ENCODE data around the gene TMEM233.

Gene TMEM233

DNA sequence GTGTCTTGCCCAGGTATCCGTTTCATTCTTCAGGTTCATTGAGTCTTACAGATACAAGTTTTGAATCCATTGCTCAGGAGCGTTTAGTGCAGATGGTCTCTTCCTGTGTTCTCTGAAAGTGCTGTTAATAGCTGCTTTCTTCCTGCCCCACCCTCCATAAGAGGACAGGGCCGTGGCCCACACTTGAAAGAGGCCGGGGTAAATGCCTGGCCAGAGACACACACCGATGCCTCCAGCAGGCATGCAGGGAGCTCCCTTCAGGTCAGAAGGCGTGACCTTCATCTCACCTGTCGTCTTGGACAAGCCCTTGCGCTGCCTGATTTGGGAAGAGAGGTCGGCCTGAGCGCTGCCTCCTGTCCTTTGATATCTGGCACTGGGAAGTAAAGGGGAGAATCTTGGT, 85.9 kb downstream of the TMEM233 start:
- H3K36me3 Mint-ChIP-seq (ENCODE audit: insufficient read depth), result peaks cover 40% of the 10 kb centered on the region

DNA sequence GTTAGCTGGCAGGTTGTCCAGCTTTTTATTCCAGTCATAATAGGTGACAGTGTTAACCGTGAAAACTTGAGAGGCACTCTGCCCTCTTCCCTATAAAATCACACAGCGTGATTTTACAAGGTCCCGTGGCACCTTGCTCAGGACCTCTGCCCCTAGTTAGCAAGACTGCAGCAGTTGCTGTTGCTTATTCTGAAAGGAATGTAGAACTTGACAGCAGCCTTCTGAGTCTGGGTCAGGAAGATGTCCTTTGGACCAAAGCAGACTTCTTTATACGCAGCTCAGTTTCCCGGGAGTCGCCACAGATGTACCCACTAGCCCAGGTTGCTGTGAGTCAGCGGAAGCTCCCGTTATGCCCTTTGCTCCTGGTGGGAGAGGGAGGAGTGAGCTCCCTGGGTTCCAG, 87.5 kb downstream of the TMEM233 start:
- no peaks in the 10 kb centered on the region for H3K9me3 Mint-ChIP-seq
- no peak overlapping the region for H3K4me3 Mint-ChIP-seq
- no peaks in the 10 kb centered on the region for H3K4me1 Mint-ChIP-seq
- no peaks in the 10 kb centered on the region for H3K27me3 Mint-ChIP-seq
- no peak for ATAC-seq (replicated peaks; ENCODE audit: extremely low read depth, poor library complexity, severe bottlenecking)
- no peak for DNase-seq (ENCODE audit: low spot score in 2 of 2)
- no peak overlapping the region for H3K27ac Mint-ChIP-seq (ENCODE audit: low read depth)
- peaks cover 31% of the 10 kb centered on the region for H3K36me3 Mint-ChIP-seq (ENCODE audit: insufficient read depth)

More for the DNA sequence above, 85.9 kb downstream of the TMEM233 start:
- Mint-ChIP-seq H3K27me3 (no peaks in the 10 kb centered on the region), H3K27ac (ENCODE audit: low read depth) (no peak overlapping the region), H3K9me3 (no peaks in the 10 kb centered on the region), H3K4me1 (no peaks in the 10 kb centered on the region), H3K4me3 (no peak overlapping the region)
- ATAC-seq (replicated peaks; ENCODE audit: extremely low read depth, poor library complexity, severe bottlenecking), result no peak
- DNase-seq (ENCODE audit: low spot score in 2 of 2), result no peak

DNA sequence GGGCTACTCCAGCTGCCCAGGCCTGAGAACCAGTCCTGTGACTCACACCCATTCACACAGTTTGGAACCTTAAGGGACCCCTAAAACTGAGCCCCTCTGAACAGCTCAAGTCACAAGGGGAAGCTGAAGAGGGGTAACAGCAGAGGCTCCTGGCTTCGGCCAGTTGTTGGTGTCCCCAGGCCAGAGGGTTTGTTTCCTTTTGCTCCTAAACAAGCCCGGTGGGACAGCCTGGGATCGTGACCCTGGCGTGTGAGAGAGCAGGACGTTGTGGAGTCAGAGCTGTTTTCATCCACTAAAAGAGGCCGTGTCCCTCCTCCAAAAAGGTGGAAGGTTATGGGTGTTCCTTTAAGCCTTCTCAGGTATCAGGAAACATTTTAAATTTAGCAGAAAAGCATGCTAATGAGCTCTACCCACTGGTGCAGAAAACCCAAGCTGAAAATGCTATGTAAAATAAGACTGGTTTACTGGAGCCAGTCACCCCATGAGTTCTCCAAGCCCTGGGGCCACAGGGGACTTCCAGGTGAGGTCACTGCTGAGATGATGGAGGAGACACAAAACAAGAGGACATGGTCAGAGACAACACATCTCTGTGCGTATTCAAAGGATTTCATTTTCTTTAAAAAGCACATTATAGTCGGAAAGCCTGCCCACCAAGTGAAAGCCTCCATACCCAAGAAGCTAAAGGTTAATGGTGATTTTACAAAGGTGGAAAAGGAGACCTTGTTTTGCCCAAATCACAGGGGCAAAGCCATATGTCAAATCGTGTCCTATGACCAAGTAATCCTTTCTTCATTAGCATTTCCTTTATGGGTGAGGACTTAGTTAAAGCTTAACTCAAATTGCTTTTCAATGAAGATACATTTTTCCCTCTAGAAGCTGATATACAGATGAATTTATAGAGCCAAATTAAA, 88.4 kb downstream of the TMEM233 start:
- Mint-ChIP-seq H3K27me3 (no peaks in the 10 kb centered on the region), H3K36me3 (ENCODE audit: insufficient read depth) (peaks cover 24% of the 10 kb centered on the region), H3K9me3 (no peaks in the 10 kb centered on the region), H3K4me3 (no peak overlapping the region), H3K27ac (ENCODE audit: low read depth) (peak overlapping the region; percentile 68), H3K4me1 (no peaks in the 10 kb centered on the region)
- DNase-seq (ENCODE audit: low spot score in 2 of 2) (no peak), ATAC-seq (replicated peaks; ENCODE audit: extremely low read depth, poor library complexity, severe bottlenecking) (no peak)

DNA sequence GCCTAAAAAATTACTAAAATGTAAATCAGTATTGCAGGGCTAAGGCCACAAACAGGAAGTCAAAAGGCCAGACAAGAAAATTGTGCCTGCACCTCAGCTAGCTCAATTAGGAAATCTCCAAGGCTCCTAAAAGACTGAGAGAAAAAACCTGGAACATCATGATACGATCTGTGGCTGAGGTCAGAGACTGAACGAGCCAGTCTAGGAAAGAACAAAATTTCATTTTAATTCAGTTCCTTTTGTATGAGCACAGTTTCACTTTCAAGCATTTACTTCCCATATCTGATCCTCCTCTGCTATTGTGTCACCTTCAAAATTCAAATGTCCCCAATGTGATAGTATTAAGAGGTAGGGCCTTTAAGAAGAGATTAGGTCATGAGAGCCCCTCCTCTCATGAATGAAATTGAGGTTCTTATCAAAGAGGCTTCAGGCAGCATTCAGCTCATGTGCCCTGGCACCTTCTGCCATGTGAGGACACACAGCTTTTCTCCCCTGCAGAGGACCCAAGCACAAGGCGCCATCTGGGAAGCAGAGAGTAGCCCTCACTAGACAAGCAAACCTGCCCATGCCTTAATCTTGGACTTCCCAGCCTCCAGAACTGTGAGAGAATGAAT, 89.2 kb downstream of the TMEM233 start:
- no peak for DNase-seq (ENCODE audit: low spot score in 2 of 2)
- Mint-ChIP-seq H3K36me3 (ENCODE audit: insufficient read depth) (peaks cover 18% of the 10 kb centered on the region), H3K27me3 (no peaks in the 10 kb centered on the region)

DNA sequence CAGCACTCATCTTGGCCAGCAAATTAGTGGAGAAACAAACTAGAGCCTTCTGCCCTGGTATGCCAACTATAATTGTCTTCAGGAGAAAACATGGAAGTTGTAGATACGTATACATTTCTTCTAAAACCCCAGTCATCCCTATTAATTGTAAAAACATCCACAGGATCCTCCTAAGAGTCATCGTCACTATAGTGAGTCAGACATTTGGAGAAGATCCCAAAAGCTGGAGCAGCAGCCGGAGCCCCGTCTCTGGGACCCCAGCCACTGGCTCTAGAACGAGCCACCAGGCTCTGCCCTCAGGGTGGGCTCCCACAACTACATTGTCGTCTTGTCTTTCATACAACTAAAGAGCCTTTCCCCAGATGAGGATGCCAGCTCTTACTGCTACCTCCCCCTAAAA, 89.8 kb downstream of the TMEM233 start:
- ATAC-seq (replicated peaks; ENCODE audit: extremely low read depth, poor library complexity, severe bottlenecking) (no peak), DNase-seq (ENCODE audit: low spot score in 2 of 2) (no peak)
- no peaks in the 10 kb centered on the region for H3K4me1 Mint-ChIP-seq
- H3K27ac Mint-ChIP-seq (ENCODE audit: low read depth), result peak overlapping the region; percentile 68
- H3K4me3 Mint-ChIP-seq, result no peak overlapping the region
- H3K27me3 Mint-ChIP-seq, result no peaks in the 10 kb centered on the region
- peaks cover 12% of the 10 kb centered on the region for H3K36me3 Mint-ChIP-seq (ENCODE audit: insufficient read depth)
- H3K9me3 Mint-ChIP-seq, result no peaks in the 10 kb centered on the region

More for the DNA sequence above, 89.2 kb downstream of the TMEM233 start:
- no peak overlapping the region for H3K4me3 Mint-ChIP-seq
- peak overlapping the region; percentile 68 for H3K27ac Mint-ChIP-seq (ENCODE audit: low read depth)
- no peaks in the 10 kb centered on the region for H3K4me1 Mint-ChIP-seq
- no peak for ATAC-seq (replicated peaks; ENCODE audit: extremely low read depth, poor library complexity, severe bottlenecking)
- no peaks in the 10 kb centered on the region for H3K9me3 Mint-ChIP-seq

DNA sequence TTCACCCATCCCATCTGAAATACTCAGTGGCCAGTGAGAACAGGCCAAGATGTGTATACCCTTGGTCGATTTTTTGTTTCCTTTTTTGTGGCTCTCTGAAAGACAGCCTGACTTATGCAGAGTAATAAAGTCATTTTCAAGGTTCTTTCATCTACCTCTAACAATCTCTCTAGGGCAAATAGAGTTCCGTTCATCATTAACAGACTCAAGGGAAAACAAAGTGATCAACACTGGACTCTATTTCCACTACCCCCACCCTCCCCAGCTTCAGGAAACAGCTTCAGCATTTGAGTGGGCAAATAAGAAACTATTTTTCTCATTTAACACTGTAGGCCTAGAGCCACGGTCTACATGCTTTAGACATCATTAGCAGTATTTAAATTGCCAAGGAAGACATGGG, 90.2 kb downstream of the TMEM233 start:
- no peak overlapping the region for H3K27ac Mint-ChIP-seq (ENCODE audit: low read depth)

DNA sequence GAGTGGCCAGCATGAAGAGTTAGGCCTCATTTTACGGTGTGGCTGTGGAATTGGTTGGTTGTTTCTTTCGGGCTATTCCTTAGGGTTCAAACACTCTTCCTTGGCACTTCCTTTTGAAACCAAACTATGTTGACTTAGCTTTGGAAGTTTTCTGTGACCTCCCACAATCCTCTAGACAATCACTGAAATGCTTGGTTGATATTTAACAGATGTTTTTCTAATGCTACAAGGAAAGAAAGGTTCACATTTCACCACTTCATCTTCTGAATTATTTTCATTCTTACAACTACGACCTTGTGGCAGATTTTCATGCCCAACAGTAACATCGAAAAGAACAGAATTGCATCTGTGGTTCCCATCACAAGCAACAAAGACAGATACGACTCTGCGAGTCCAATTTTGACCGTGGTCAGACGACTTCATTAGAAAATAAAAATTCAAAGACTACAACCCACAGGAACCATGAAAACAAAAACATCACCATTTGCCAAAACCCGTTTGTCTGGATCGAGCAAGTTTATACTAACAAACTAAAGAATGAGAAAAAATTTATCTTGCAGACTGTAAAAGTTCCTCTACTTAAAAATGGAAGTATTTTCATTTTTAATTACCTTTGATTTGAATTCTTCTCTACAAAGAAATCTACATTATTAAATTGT, 91.3 kb downstream of the TMEM233 start:
- Mint-ChIP-seq H3K36me3 (ENCODE audit: insufficient read depth) (peaks cover 3% of the 10 kb centered on the region), H3K27ac (ENCODE audit: low read depth) (no peak overlapping the region), H3K4me3 (no peak overlapping the region)

More for the DNA sequence above, 90.2 kb downstream of the TMEM233 start:
- Mint-ChIP-seq H3K4me1 (no peaks in the 10 kb centered on the region), H3K9me3 (no peaks in the 10 kb centered on the region), H3K4me3 (no peak overlapping the region), H3K36me3 (ENCODE audit: insufficient read depth) (peaks cover 9% of the 10 kb centered on the region), H3K27me3 (no peaks in the 10 kb centered on the region)
- ATAC-seq (replicated peaks; ENCODE audit: extremely low read depth, poor library complexity, severe bottlenecking), result no peak
- no peak for DNase-seq (ENCODE audit: low spot score in 2 of 2)

DNA sequence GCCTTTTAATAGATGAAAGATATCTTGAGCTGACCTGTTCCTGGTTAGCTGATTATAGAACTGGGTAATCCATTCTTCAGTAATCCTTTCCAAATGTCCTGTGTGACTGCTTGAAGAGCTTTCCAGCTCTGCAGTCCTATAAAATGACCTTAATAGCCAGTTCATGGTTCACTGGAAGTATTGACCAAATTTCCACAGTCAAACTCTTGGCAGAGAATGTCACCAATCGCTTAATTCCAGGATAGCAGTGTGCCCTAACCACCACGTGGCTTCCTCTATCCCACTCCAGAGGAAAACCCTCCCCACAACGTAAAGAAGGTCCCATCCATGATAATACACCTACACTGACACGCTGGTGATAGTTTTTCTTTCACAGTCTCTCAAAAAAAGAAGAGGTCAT, 91.8 kb downstream of the TMEM233 start:
- H3K27ac Mint-ChIP-seq (ENCODE audit: low read depth), result no peak overlapping the region
- DNase-seq (ENCODE audit: low spot score in 2 of 2), result no peak
- H3K36me3 Mint-ChIP-seq (ENCODE audit: insufficient read depth), result peaks cover 3% of the 10 kb centered on the region
- no peaks in the 10 kb centered on the region for H3K4me1 Mint-ChIP-seq
- H3K4me3 Mint-ChIP-seq, result no peak overlapping the region
- H3K27me3 Mint-ChIP-seq, result no peaks in the 10 kb centered on the region
- H3K9me3 Mint-ChIP-seq, result no peaks in the 10 kb centered on the region
- ATAC-seq (replicated peaks; ENCODE audit: extremely low read depth, poor library complexity, severe bottlenecking), result no peak

More for the DNA sequence above, 91.3 kb downstream of the TMEM233 start:
- DNase-seq (ENCODE audit: low spot score in 2 of 2) (no peak), ATAC-seq (replicated peaks; ENCODE audit: extremely low read depth, poor library complexity, severe bottlenecking) (no peak)
- Mint-ChIP-seq H3K27me3 (no peaks in the 10 kb centered on the region), H3K9me3 (no peaks in the 10 kb centered on the region), H3K4me1 (no peaks in the 10 kb centered on the region)

DNA sequence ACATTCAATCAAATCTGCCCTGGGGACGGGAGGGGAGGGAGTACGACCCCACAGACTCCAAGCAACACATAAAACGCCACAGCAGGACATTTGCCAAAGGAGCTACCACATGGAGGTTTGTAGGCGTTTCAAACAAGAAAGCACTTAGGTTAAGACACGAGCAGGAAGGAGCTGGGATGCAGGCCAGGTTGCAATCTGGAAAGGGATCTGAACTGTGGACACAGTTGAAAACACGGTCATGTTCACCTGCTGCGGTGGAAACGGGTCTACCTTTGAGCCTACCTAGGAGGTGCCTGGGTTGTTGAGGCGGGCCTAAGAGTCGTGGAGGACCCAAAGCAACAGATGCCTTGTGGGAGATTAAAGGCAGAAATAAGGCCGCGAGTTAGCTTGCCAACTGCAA, 92.8 kb downstream of the TMEM233 start:
- Mint-ChIP-seq H3K4me3 (no peak overlapping the region), H3K36me3 (ENCODE audit: insufficient read depth) (no peaks in the 10 kb centered on the region), H3K4me1 (no peaks in the 10 kb centered on the region), H3K9me3 (no peaks in the 10 kb centered on the region), H3K27ac (ENCODE audit: low read depth) (no peak overlapping the region), H3K27me3 (no peaks in the 10 kb centered on the region)
- ATAC-seq (replicated peaks; ENCODE audit: extremely low read depth, poor library complexity, severe bottlenecking) (no peak), DNase-seq (ENCODE audit: low spot score in 2 of 2) (no peak)

DNA sequence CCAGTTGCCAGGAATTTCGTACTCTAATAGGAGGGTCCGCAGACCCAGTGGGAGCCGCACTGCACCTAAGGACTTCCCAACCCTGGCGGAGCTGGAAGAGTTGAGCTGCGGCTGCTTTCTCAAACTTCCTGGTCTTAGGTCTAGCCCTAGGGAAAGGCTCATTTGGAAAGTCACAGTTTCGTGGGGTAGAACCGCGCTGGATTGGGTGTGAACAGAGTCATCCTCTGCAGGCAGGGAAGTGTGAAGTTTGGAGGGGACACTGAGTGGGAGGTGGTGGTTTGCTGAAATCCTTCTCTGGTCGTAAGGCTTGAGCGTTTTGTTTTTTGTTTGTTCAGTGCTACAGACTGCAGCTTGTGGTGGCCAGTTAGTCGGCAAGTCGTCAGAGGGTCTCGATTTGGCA, 93.2 kb downstream of the TMEM233 start:
- Mint-ChIP-seq H3K4me3 (no peak overlapping the region), H3K36me3 (ENCODE audit: insufficient read depth) (no peaks in the 10 kb centered on the region), H3K27ac (ENCODE audit: low read depth) (no peak overlapping the region), H3K9me3 (no peaks in the 10 kb centered on the region), H3K27me3 (no peaks in the 10 kb centered on the region), H3K4me1 (no peaks in the 10 kb centered on the region)
- ATAC-seq (replicated peaks; ENCODE audit: extremely low read depth, poor library complexity, severe bottlenecking) (no peak), DNase-seq (ENCODE audit: low spot score in 2 of 2) (no peak)

DNA sequence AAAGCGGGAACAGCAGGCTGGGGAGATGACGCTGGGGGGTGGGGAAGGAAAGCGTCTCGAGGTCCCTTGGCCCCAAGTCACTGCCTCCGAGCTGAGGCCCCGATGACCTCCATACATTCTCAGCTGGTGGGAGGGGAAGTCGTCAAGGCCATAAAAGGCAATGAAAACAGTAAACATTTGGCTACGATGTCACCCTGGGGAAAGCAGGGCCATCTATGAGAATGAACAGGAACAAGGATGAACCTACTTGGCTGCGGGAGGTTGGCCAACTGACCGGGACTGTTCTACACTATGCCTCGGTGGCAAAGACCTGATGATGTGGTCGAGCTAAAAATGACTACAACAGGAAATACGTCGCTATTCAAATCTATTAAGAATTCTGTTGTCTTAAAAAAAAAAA, 93.8 kb downstream of the TMEM233 start:
- DNase-seq (ENCODE audit: low spot score in 2 of 2), result no peak
- no peaks in the 10 kb centered on the region for H3K36me3 Mint-ChIP-seq (ENCODE audit: insufficient read depth)
- no peak overlapping the region for H3K27ac Mint-ChIP-seq (ENCODE audit: low read depth)
- ATAC-seq (replicated peaks; ENCODE audit: extremely low read depth, poor library complexity, severe bottlenecking), result no peak
- no peaks in the 10 kb centered on the region for H3K4me1 Mint-ChIP-seq
- no peak overlapping the region for H3K4me3 Mint-ChIP-seq
- no peaks in the 10 kb centered on the region for H3K9me3 Mint-ChIP-seq
- H3K27me3 Mint-ChIP-seq, result no peaks in the 10 kb centered on the region

DNA sequence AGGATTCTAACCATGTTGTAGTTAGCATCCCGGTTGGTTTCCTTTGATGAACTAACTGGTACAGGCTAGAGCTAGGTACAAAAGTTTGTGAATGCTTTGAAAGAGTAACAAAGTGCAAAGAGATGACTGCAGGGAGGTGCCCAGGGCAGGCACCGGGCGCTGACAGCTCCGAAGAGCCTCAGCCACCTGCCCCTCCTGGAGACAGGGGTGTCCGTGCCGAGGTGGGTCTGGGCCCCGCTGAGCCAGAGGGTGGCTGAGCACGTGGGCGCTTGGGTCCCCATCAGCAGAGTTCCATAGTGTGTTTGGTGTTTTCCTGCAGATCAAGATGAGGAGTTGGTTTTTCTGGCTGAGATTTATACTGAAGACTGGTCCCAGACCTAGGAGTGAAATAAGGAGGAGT, 94.3 kb downstream of the TMEM233 start:
- no peak overlapping the region for H3K4me3 Mint-ChIP-seq
- no peak for ATAC-seq (replicated peaks; ENCODE audit: extremely low read depth, poor library complexity, severe bottlenecking)

More for the DNA sequence above, 94.3 kb downstream of the TMEM233 start:
- Mint-ChIP-seq H3K9me3 (no peaks in the 10 kb centered on the region), H3K27ac (ENCODE audit: low read depth) (no peak overlapping the region), H3K27me3 (no peaks in the 10 kb centered on the region), H3K36me3 (ENCODE audit: insufficient read depth) (no peaks in the 10 kb centered on the region), H3K4me1 (no peaks in the 10 kb centered on the region)
- DNase-seq (ENCODE audit: low spot score in 2 of 2), result no peak

All from central memory CD8-positive, alpha-beta T cell (primary cell).